AG20443 (cell line): Measurements from ENCODE around the gene CCNF.
"Not testable (repeated sequence)": the region's sequence is repeated elsewhere in the genome, so short reads cannot be mapped to it uniquely, and the experiment has no call there.

Experiments used
- DNase-seq: peaks from one replicate; pipeline ENCODE4 v3.0.0; 2012; ENCODE audit warnings: low spot score, mixed read lengths

CCNF gene

GRCh38 chr16:2471653-2472487 lies 42.6 kb downstream of the CCNF start:
- DNase-seq: no peak

- no peak for DNase-seq
Measured at GRCh38 chr16:2472488-2472864, 43.2 kb downstream of the CCNF start.

- DNase-seq: no peak
Measured at GRCh38 chr16:2472885-2473445, 43.7 kb downstream of the CCNF start.

GRCh38 chr16:2473446-2473926 lies 44.2 kb downstream of the CCNF start:
- no peak for DNase-seq

- peak; percentile 75 for DNase-seq
Measured at GRCh38 chr16:2473999-2474876, 45.0 kb downstream of the CCNF start.

GRCh38 chr16:2474877-2475412 lies 45.7 kb downstream of the CCNF start, which contains the start of gene TBC1D24:
TBC1D24 (plus strand) TSS chr16:2475127; CDS start chr16:2496149, 21,022 bp downstream.
- peak; percentile 100 for DNase-seq

- DNase-seq: no peak
Measured at GRCh38 chr16:2475413-2476344, 46.4 kb downstream of the CCNF start.

GRCh38 chr16:2476345-2476720 lies 47.1 kb downstream of the CCNF start:
- DNase-seq: no peak

GRCh38 chr16:2476741-2477140 lies 47.5 kb downstream of the CCNF start:
- DNase-seq: no peak

GRCh38 chr16:2477327-2477726 lies 48.1 kb downstream of the CCNF start:
- no peak for DNase-seq

- DNase-seq: no peak
Measured at GRCh38 chr16:2478279-2478678, 49.0 kb downstream of the CCNF start.

- not testable (repeated sequence) for DNase-seq
Measured at GRCh38 chr16:2479996-2480395, 50.7 kb downstream of the CCNF start.

GRCh38 chr16:2480948-2481347 lies 51.7 kb downstream of the CCNF start:
- no peak for DNase-seq

- no peak for DNase-seq
Measured at GRCh38 chr16:2481676-2482075, 52.4 kb downstream of the CCNF start.

- DNase-seq: no peak
Measured at GRCh38 chr16:2482249-2482648, 53.0 kb downstream of the CCNF start.

GRCh38 chr16:2482708-2483534 lies 53.7 kb downstream of the CCNF start:
- peak; percentile 92 for DNase-seq

- no peak for DNase-seq
Measured at GRCh38 chr16:2483939-2484897, 55.0 kb downstream of the CCNF start.

- DNase-seq: no peak
Measured at GRCh38 chr16:2484898-2485508, 55.8 kb downstream of the CCNF start.
